B cell (primary cell): Measurements from ENCODE around the gene TCFL5.

ENCODE experiments used
- CTCF ChIP-seq: fragments of 200-600 bp; IDR thresholded peaks from one replicate; pipeline ENCODE4 v1.8.0; 2022; ENCODE audit warnings: antibody characterized with exemption, mild to moderate bottlenecking
- EZH2 ChIP-seq: IDR thresholded peaks from 2 replicates; pipeline ENCODE4 v1.6.1; 2012; ENCODE audit warnings: borderline replicate concordance, low read depth, mild to moderate bottlenecking, moderate library complexity, low read length; ENCODE audit not compliant: insufficient read depth, poor library complexity, severe bottlenecking

- TF ChIP-seq CTCF = no peak
- TF ChIP-seq EZH2 = no peak
Measured at GRCh38 chr20:62892348-62893304, 31.0 kb upstream of the TCFL5 start.
